Gastrocnemius medialis (tissue), 4 donors: ENCODE results near the gene FBXO2.

ENCODE experiments used
- POLR2A ChIP-seq, 2 donors: fragments of 450-650 bp; IDR thresholded peaks; one replicate each; pipeline ENCODE4 v1.6.1; 2017; ENCODE audit warnings: antibody characterized with exemption in 2 of 2, mild to moderate bottlenecking in 2 of 2, moderate library complexity in 2 of 2
- TF ChIP-seq, protein P1 (sequence below), 5 experiments: fragments of 450-650 bp in 3 of 5; fragments of 200-600 bp in 2 of 5; sonication (generic) in 2 of 5; IDR thresholded peaks in 4 of 5; conservative IDR thresholded peaks in 1 of 5; 1 replicate in 4 of 5; 2 replicates in 1 of 5; pipeline ENCODE4 v1.5.1; 2016 to 2019; ENCODE audit warnings: antibody characterized with exemption in 5 of 5, mild to moderate bottlenecking in 3 of 5, moderate library complexity in 3 of 5

DNA sequence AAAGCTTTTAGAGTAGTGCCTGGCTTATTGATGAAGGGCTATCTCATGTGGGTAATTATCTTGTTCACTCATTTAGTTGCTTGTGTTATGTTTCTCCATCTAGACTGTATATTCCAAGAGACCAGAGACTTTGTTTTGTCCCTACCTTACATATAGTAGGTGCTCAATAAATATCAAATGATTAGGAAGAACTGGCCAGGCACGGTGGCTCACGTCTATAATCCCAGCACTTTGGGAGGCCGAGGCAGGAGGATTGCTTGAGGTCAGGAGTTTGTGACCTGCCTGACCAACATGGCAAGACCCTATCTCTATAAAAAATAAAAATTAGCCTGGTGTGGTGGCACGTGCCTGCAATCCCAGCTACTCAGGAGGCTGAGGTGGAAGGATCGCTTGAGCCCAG, 9.0 kb downstream of the FBXO2 start:
- TF ChIP-seq, protein P1, sequence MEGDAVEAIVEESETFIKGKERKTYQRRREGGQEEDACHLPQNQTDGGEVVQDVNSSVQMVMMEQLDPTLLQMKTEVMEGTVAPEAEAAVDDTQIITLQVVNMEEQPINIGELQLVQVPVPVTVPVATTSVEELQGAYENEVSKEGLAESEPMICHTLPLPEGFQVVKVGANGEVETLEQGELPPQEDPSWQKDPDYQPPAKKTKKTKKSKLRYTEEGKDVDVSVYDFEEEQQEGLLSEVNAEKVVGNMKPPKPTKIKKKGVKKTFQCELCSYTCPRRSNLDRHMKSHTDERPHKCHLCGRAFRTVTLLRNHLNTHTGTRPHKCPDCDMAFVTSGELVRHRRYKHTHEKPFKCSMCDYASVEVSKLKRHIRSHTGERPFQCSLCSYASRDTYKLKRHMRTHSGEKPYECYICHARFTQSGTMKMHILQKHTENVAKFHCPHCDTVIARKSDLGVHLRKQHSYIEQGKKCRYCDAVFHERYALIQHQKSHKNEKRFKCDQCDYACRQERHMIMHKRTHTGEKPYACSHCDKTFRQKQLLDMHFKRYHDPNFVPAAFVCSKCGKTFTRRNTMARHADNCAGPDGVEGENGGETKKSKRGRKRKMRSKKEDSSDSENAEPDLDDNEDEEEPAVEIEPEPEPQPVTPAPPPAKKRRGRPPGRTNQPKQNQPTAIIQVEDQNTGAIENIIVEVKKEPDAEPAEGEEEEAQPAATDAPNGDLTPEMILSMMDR (IDR thresholded peaks at IDR 0.05 in 4 of 5, conservative IDR thresholded peaks at IDR 0.05 in 1 of 5), result no peak
- TF ChIP-seq POLR2A (IDR thresholded peaks at IDR 0.05), result no peak
